PC-3 (cell line): Measurements from ENCODE around the gene GPR107.

Experiments
- CTCF ChIP-seq: fragments of 300-600 bp; sonication (generic); conservative IDR thresholded peaks from 2 replicates; pipeline ENCODE4 v1.5.1; 2017; ENCODE audit warnings: antibody characterized with exemption, low read depth, mild to moderate bottlenecking, low read length
- EZH2 ChIP-seq: fragments of 300-600 bp; sonication (generic); IDR thresholded peaks from one replicate; pipeline ENCODE4 v1.6.1; 2017; ENCODE audit warnings: antibody characterized with exemption, mild to moderate bottlenecking, low read length; ENCODE audit not compliant: unreplicated experiment
- EZH2phosphoT487 ChIP-seq: fragments of 300-600 bp; sonication (generic); IDR thresholded peaks from 2 replicates; pipeline ENCODE4 v1.6.1; 2018; ENCODE audit warnings: mild to moderate bottlenecking, antibody characterized with exemption, low read length, borderline replicate concordance

- no peak for TF ChIP-seq EZH2
- TF ChIP-seq EZH2phosphoT487: no peak
- no peak for TF ChIP-seq CTCF
These were observed 112.7 kb downstream of the GPR107 start for GRCh38 chr9:130166399-130166798.
